ENCODE measurements around the gene LRRFIP1. TPM values are rescaled to one million over a fixed set of nuclear protein-coding genes. Genes with fewer than 3 reads are reported as not detected.

The LRRFIP1 gene
- total and polyA plus RNA-seq, 2 of the 13 experiments (the other 11 are each of a cell fraction or from before 2014, with no cell fraction given) = 15.9 to 40.5 TPM

- TF ChIP-seq GMEB2 (CRISPR knock-in tag; IDR thresholded peaks at IDR 0.05; ENCODE audit: low read depth) (no peak), POGK (CRISPR knock-in tag; conservative IDR thresholded peaks at IDR 0.05) (no peak), E2F5 (CRISPR knock-in tag; conservative IDR thresholded peaks at IDR 0.05) (no peak), NCOA2 (CRISPR knock-in tag; IDR thresholded peaks at IDR 0.05) (no peak), IRX3 (CRISPR knock-in tag; IDR thresholded peaks at IDR 0.05; ENCODE audit: borderline replicate concordance, low read depth) (no peak), PRMT3 (CRISPR knock-in tag; IDR thresholded peaks at IDR 0.05; ENCODE audit: borderline replicate concordance, low read depth) (no peak), NCOR1 (IDR thresholded peaks at IDR 0.05; ENCODE audit: borderline replicate concordance, low read length) (no peak), HINFP (CRISPR knock-in tag; IDR thresholded peaks at IDR 0.05; ENCODE audit: low read depth) (no peak), SSRP1 (CRISPR knock-in tag; IDR thresholded peaks at IDR 0.05) (no peak), NFAT5 (CRISPR knock-in tag; IDR thresholded peaks at IDR 0.05) (no peak), PPARG (CRISPR knock-in tag; conservative IDR thresholded peaks at IDR 0.05) (no peak), SKI (IDR thresholded peaks at IDR 0.05; ENCODE audit: partially characterized antibody) (no peak), FOXO4 (CRISPR knock-in tag; conservative IDR thresholded peaks at IDR 0.05) (no peak), ATF1 (CRISPR knock-in tag; IDR thresholded peaks at IDR 0.05) (no peak), KDM3A (CRISPR knock-in tag; IDR thresholded peaks at IDR 0.05; ENCODE audit: low read depth) (peak; percentile 73), SUZ12 (IDR thresholded peaks at IDR 0.05; ENCODE audit: low read depth, low read length) (no peak)
Measured at GRCh38 chr2:237673130-237674001, 46.0 kb downstream of the LRRFIP1 start (continued).

Measured in HepG2 (cell line).